ENCODE measurements around the gene TNNI2.

GRCh38 chr11:1828542-1828941 is 10.2 kb upstream of the TNNI2 start:
- TF ChIP-seq CTCF (IDR thresholded peaks at IDR 0.05) = no peak
- TF ChIP-seq EP300 (IDR thresholded peaks at IDR 0.05) = no peak
- TF ChIP-seq POLR2A (IDR thresholded peaks at IDR 0.05) = no peak
- TF ChIP-seq POLR2AphosphoS5 (IDR thresholded peaks at IDR 0.05) = no peak

Measured in gastroesophageal sphincter (tissue), 3 donors.